HPDE6-E6E7 (cell line): ENCODE data around the gene CUL1.

Experiments
- DNase-seq: peaks from one replicate; pipeline ENCODE4 v3.0.0; 2011; ENCODE audit warnings: missing footprints; ENCODE audit errors: extremely low spot score

The CUL1 gene

GRCh38 chr7:148850564-148850963, 151.9 kb downstream of the CUL1 start:
- no peak for DNase-seq
